Activated CD8-positive, alpha-beta memory T cell treated with anti-CD3 and anti-CD28 coated beads for 36 hours (primary cell): ENCODE results near the gene TSPO2. TPM values are rescaled to one million over a fixed set of nuclear protein-coding genes. Genes with fewer than 3 reads are reported as not detected.

Experiments
- CTCF ChIA-PET: fragments of 350-600 bp; sonication (Branson Sonifier 250); formaldehyde crosslinking; loops from one replicate; lab custom pipeline; 2021; ENCODE audit warnings: antibody characterized with exemption; lab: Charles Lee
- POLR2A ChIA-PET: fragments of 350-600 bp; sonication (Branson Sonifier 250); formaldehyde crosslinking; loops from one replicate; lab custom pipeline; 2021; ENCODE audit warnings: antibody characterized with exemption; lab: Charles Lee
- total RNA-seq, 2 experiments: library from RNA; stranded (reverse); gene quantifications; one replicate each; pipeline ENCODE4 v1.2.3, GENCODE V29; 2021

The TSPO2 gene
- total RNA-seq, 2 experiments from 2014 or later, result not detected

DNA sequence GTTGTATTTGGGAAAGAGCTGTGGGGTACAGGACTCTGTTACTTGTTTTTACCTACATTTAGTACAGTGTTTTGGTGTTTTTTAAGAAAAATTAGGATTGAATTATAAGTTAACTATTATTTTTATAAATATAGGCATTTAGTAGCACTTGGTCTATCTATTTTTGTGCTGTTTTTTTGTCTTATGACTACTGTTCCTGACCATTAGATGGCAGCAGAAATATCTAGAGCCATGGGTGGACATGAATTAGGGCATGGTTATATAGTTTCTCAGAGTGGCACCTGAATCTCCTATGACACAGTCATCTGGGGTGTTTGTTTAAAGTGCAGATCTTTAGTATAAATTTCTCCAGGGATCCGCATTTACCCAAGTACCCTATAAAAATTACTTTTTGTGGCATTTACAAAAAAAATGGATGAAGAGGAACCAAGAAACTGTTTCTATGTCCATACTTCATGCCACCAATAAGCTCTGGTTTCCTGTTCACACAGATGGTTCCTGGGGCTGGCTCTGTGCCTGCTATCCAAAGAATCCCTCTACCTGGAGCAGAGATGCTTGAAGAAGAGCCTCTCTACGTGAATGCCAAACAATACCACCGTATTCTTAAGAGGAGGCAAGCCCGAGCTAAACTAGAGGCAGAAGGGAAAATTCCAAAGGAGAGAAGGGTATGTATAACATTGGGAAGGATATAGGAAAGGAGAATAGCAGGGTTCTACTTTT is 50.3 kb downstream of the TSPO2 start:
- CTCF ChIA-PET, result interaction anchor here (1.0 to 1.4 kb wide), 5 partner anchors 8 to 107 kb away, joined by 3 to 8 read pairs (median 4); no protein-coding TSS in a partner anchor
- POLR2A ChIA-PET, result no interaction called here

DNA sequence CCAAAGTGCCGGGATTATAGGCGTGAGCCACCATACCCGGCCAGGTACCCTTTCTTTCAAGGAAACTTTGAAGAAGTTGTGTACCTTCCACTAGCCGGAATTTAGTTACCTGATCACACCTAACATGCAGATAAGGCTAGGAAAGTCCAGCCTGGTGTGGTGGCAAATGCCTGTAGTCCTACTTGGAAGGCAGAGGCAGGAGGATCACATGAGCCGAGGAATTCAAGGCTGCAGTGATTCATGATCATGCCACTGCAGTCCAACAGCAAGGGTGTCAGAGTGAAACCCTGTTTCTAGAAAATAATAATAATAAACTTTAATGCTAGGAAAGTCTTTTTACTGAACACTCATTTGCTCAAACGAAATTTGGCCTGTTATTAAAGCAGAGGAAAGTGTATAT is 51.5 kb downstream of the TSPO2 start:
- ChIA-PET CTCF (interaction anchor here (0.6 kb wide), 1 partner anchor 88 kb away, joined by 4 read pairs; no protein-coding TSS in a partner anchor), POLR2A (no interaction called here)

Other genes with a start within 250 kb of the TSPO2 start
- 1 to 10 TPM; 1.0 to 1.2 TPM for gene UNC5CL, start 3.2 kb upstream of the TSPO2 start, total RNA-seq
- not detected for gene APOBEC2, start 10.7 kb downstream of the TSPO2 start, total RNA-seq
- 10 to 100 TPM; 37.7 to 38.1 TPM for gene OARD1, start 29.9 kb downstream of the TSPO2 start, total RNA-seq
- gene NFYA, start 30.5 kb downstream of the TSPO2 start, total RNA-seq, result 10 to 100 TPM; 26.8 to 27.1 TPM
- gene TREML1, start 111.9 kb downstream of the TSPO2 start, total RNA-seq, result not detected
- gene TREM2, start 120.6 kb downstream of the TSPO2 start, total RNA-seq, result not detected
- gene TREML2, start 158.7 kb downstream of the TSPO2 start, total RNA-seq, result 1 to 10 TPM; 2.0 to 2.3 TPM
- gene TREML4, start 185.9 kb downstream of the TSPO2 start, total RNA-seq, result not detected
- gene TREM1, start 244.2 kb downstream of the TSPO2 start, total RNA-seq, result not detected